CD4-positive, alpha-beta T cell treated with Interleukin-6 for 4 hours (primary cell): ENCODE measurements around the gene HPCA.

ENCODE experiments used
- DNase-seq: peaks from one replicate; pipeline ENCODE4 v3.0.0-alpha.2; 2020; ENCODE audit warnings: mixed read lengths

Gene HPCA

DNA sequence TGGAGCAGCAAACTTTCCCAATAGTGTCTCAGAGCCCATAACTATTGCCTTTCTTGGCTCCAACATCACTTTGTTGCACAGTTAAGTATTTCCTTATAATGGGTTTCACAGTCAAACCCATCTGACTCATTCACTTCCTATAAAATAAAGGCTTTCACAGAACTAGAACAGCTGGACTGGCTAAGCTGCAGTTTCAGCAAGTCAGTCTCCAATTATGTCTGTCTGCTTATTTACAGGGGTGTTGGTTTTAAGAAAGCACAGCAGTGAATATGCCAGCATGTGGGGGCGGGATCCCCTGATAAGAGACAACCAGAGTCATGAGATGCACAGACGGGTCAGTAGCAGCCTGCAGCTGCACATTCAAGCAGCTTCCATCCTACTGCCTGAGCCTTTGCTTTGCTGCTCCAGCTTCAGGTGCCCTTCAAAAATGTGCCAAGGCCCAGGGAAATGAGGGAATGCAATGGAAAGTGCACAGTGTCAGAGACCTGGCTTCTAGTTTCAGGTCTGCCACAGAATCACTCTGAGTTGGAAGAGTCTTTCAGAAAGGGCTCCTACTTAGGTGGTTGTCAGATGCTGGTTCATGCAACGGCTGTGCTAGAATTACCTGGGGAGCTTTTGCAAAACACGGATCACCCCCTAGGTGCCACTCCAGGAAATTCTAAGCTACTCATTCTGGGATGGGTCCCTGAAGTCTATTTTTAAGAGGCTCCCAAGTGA lies 53.5 kb downstream of the HPCA start:
- no peak for DNase-seq

- no peak for DNase-seq
These were observed 57.9 kb downstream of the HPCA start for GRCh38 chr1:32944180-32944579.
